SK-N-SH (cell line): Measurements from ENCODE around the gene RAB1A. TPM values are rescaled to one million over a fixed set of nuclear protein-coding genes. Genes with fewer than 3 reads are reported as not detected.

Source experiments
- CTCF ChIA-PET: fragments of 300-600, 350-600 bp; formaldehyde crosslinking; extraction: SDS; loops from one replicate; lab custom pipeline; 2021; lab: Yijun Ruan, JAX
- POLR2A ChIA-PET: fragments of 350-600 bp; sonication (Branson Sonifier 250); formaldehyde crosslinking; extraction: SDS; loops from one replicate; lab custom pipeline; 2020; ENCODE audit warnings: antibody characterized with exemption, inconsistent platforms; lab: Yijun Ruan, JAX
- DNase-seq: peaks from one replicate; pipeline ENCODE4 v3.0.0; 2012
- H2AFZ ChIP-seq: fragments of 200-600 bp; sonication (generic); 2 replicates; pipeline ENCODE4 v1.8.1; 2016; ENCODE audit warnings: antibody characterized with exemption, mild to moderate bottlenecking, low read depth
- H3F3A ChIP-seq: fragments of 200-600 bp; sonication (generic); replicated peaks from 2 replicates; pipeline ENCODE3; 2016; ENCODE audit warnings: antibody characterized with exemption, mild to moderate bottlenecking; ENCODE audit not compliant: insufficient read depth
- H3K27ac ChIP-seq, 2 experiments: fragments of 200-500 bp in 1 of 2; fragments of 200-600 bp in 1 of 2; sonication (Bioruptor generic) in 1 of 2; sonication (generic), shearing (Covaris generic) in 1 of 2; 2 replicates each; pipeline versions ENCODE4 v1.5.1 to v1.6.1; 2014 to 2016; ENCODE audit warnings: low read depth in 2 of 2, inconsistent platforms in 1 of 2, low read length in 1 of 2, mild to moderate bottlenecking in 1 of 2, mixed read lengths in 1 of 2
- H3K27me3 ChIP-seq: fragments of 200-600 bp; sonication (generic), shearing (Covaris generic); 2 replicates; pipeline ENCODE4 v1.6.1; 2016; ENCODE audit warnings: mixed run types; ENCODE audit not compliant: insufficient read depth
- H3K36me3 ChIP-seq, 2 experiments: fragments of 200-500 bp in 1 of 2; fragments of 200-600 bp in 1 of 2; sonication (Bioruptor generic) in 1 of 2; sonication (generic) in 1 of 2; replicated peaks in 1 of 2; 2 replicates each; pipeline versions ENCODE3 to v1.5.1; 2014 to 2016; ENCODE audit warnings: low read length in 1 of 2, mild to moderate bottlenecking in 1 of 2; ENCODE audit not compliant: insufficient read depth in 2 of 2, control insufficient read depth in 1 of 2
- H3K4me1 ChIP-seq, 2 experiments: fragments of 200-500 bp in 1 of 2; fragments of 200-600 bp in 1 of 2; sonication (Bioruptor generic) in 1 of 2; sonication (generic), shearing (Covaris generic) in 1 of 2; 2 replicates each; pipeline versions ENCODE4 v1.5.1 to v1.6.1; 2014 to 2016; ENCODE audit warnings: low read depth in 1 of 2, low read length in 1 of 2, mixed run types in 1 of 2; ENCODE audit not compliant: insufficient read depth in 2 of 2, control insufficient read depth in 1 of 2
- H3K4me2 ChIP-seq: fragments of 200-600 bp; sonication (generic), shearing (Covaris generic); 2 replicates; pipeline ENCODE4 v1.6.1; 2017; ENCODE audit warnings: mixed run types
- H3K4me3 ChIP-seq, 2 experiments: fragments of 200-500 bp in 1 of 2; fragments of 200-600 bp in 1 of 2; sonication (Bioruptor generic) in 1 of 2; sonication (generic), shearing (Covaris generic) in 1 of 2; 2 replicates each; pipeline versions ENCODE4 v1.5.1 to v1.8.1; 2014 to 2016; ENCODE audit warnings: low read depth in 2 of 2, inconsistent platforms in 1 of 2, low read length in 1 of 2, mild to moderate bottlenecking in 1 of 2, mixed read lengths in 1 of 2, moderate library complexity in 1 of 2
- H3K79me2 ChIP-seq: fragments of 200-600 bp; sonication (generic); 2 replicates; pipeline ENCODE4 v1.8.1; 2017; ENCODE audit warnings: mild to moderate bottlenecking; ENCODE audit not compliant: insufficient read depth
- H3K9ac ChIP-seq: fragments of 200-600 bp; sonication (generic); 2 replicates; pipeline ENCODE4 v1.6.1; 2017; ENCODE audit warnings: mixed run types
- H3K9me2 ChIP-seq: fragments of 200-600 bp; sonication (generic); 2 replicates; pipeline ENCODE4 v1.6.1; 2017; ENCODE audit warnings: mixed run types
- H3K9me3 ChIP-seq: fragments of 200-600 bp; sonication (generic); 2 replicates; pipeline ENCODE4 v1.6.1; 2017; ENCODE audit warnings: mixed run types, mild to moderate bottlenecking, moderate library complexity
- H4K20me1 ChIP-seq: fragments of 200-600 bp; sonication (generic); 2 replicates; pipeline ENCODE4 v1.6.1; 2017; ENCODE audit warnings: mild to moderate bottlenecking, mixed run types; ENCODE audit not compliant: insufficient read depth
- ELF1 ChIP-seq: IDR thresholded peaks from 2 replicates; pipeline ENCODE4 v1.4.0; 2012
- EP300 ChIP-seq, 2 experiments: IDR thresholded peaks; 2 replicates each; pipeline versions ENCODE4 v1.4.0 to v1.6.1; 2012; ENCODE audit warnings: borderline replicate concordance in 1 of 2, low read depth in 1 of 2, low read length in 1 of 2
- FOXJ3 ChIP-seq: sonication (generic); formaldehyde crosslinking; IDR thresholded peaks from 2 replicates; pipeline ENCODE4 v1.5.1; 2020; ENCODE audit warnings: mild to moderate bottlenecking, missing genetic modification reagents
- FOXM1 ChIP-seq: IDR thresholded peaks from 2 replicates; pipeline ENCODE4 v1.4.0; 2012; ENCODE audit warnings: low read depth, mild to moderate bottlenecking
- GATA2 ChIP-seq: sonication (generic); formaldehyde crosslinking; IDR thresholded peaks from 2 replicates; pipeline ENCODE4 v1.5.0; 2020; ENCODE audit warnings: mild to moderate bottlenecking, missing genetic modification reagents
- JUND ChIP-seq: IDR thresholded peaks from 2 replicates; pipeline ENCODE4 v1.4.0; 2012
- MEF2A ChIP-seq: IDR thresholded peaks from 2 replicates; pipeline ENCODE4 v1.4.0; 2012; ENCODE audit warnings: low read depth, borderline replicate concordance
- MXI1 ChIP-seq: IDR thresholded peaks from 2 replicates; pipeline ENCODE4 v1.6.1; 2012; ENCODE audit warnings: mild to moderate bottlenecking, low read depth, low read length, improper control_type of control experiment
- NFIC ChIP-seq: IDR thresholded peaks from 2 replicates; pipeline ENCODE4 v1.4.0; 2012; ENCODE audit warnings: borderline replicate concordance
- NRF1 ChIP-seq: IDR thresholded peaks from 2 replicates; pipeline ENCODE4 v1.6.1; 2012; ENCODE audit warnings: low read depth, mild to moderate bottlenecking, low read length
- PBX3 ChIP-seq: IDR thresholded peaks from 2 replicates; pipeline ENCODE4; 2012
- POLR2AphosphoS5 ChIP-seq: IDR thresholded peaks from 2 replicates; pipeline ENCODE4 v1.6.1; 2012; ENCODE audit warnings: low read depth, low read length
- RCOR1 ChIP-seq: fragments of 150-350 bp; IDR thresholded peaks from 2 replicates; pipeline ENCODE4 v1.6.1; 2017; ENCODE audit warnings: antibody characterized with exemption, low read length
- RFX5 ChIP-seq: IDR thresholded peaks from 2 replicates; pipeline ENCODE4 v1.6.1; 2012; ENCODE audit warnings: mild to moderate bottlenecking, improper control_type of control experiment, low read length
- RXRA ChIP-seq: IDR thresholded peaks from 2 replicates; pipeline ENCODE4 v1.4.0; 2012; ENCODE audit warnings: low read depth, mild to moderate bottlenecking, borderline replicate concordance
- TCF12 ChIP-seq: IDR thresholded peaks from 2 replicates; pipeline ENCODE4 v1.4.0; 2012
- USF1 ChIP-seq: IDR thresholded peaks from 2 replicates; pipeline ENCODE4 v1.4.0; 2012; ENCODE audit warnings: low read depth, borderline replicate concordance
- WGBS: methylation state at CpG from one replicate; pipeline ENCODE4 v1.1.6; 2017; ENCODE audit warnings: low lambda C conversion rate; 5-methylcytosine and 5-hydroxymethylcytosine counted together
- polyA plus RNA-seq, 3 experiments: library from polyadenylated mRNA; depleted of rRNA; stranded (reverse); fragments of >200 nt; gene quantifications; 2 replicates each; pipeline ENCODE4 v1.2.3, GENCODE V29; 2012
- TF ChIP-seq, protein P1 (sequence below): fragments of 150-350 bp; IDR thresholded peaks from 2 replicates; pipeline ENCODE4 v1.6.1; 2016; ENCODE audit warnings: mild to moderate bottlenecking, low read depth, low read length

RAB1A gene
- polyA plus RNA-seq, 1 of the 3 experiments (the other 2 are of a cell fraction), result 113 TPM

DNA sequence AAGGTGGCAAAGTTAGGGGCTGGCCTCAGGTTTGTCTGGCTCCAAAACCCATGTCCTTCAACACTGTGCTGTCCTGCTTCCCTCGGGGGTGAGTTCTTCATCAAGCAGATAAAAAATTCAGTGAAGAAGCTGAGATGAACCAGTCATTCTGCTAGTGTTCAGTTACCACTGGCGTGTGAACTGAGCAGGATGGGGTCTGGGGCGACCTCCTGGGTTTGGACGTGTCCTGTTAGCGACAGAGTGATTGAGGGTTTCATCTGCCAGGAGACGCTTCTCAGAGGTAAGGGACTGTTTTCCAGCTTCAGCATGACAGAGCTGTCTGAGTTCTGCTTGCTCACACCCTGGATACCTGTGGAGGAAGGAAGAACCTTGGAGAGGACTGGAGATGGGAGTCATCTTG is 59.0 kb downstream of the RAB1A start:
- no peak for DNase-seq
- H3K27me3 ChIP-seq, result no peaks in the 10 kb centered on the region
- H3K36me3 ChIP-seq, result peaks cover 46 to 51% of the 10 kb centered on the region in 2 experiments
- no peak for TF ChIP-seq EP300 (IDR thresholded peaks at IDR 0.05; ENCODE audit: borderline replicate concordance in 1 of 2, low read depth in 1 of 2, low read length in 1 of 2)
- TF ChIP-seq ELF1, result no peak
- TF ChIP-seq NFIC, result no peak
- TF ChIP-seq RFX5, result no peak
- TF ChIP-seq USF1, result no peak
- no peak for TF ChIP-seq FOXJ3 (CRISPR knock-in tag)
- TF ChIP-seq POLR2AphosphoS5, result no peak
- TF ChIP-seq PBX3, result no peak
- no peak for TF ChIP-seq RXRA
- TF ChIP-seq FOXM1, result no peak
- no peak for TF ChIP-seq RCOR1
- no peak for TF ChIP-seq MXI1
- TF ChIP-seq TCF12, result no peak
- no peak for TF ChIP-seq GATA2 (CRISPR knock-in tag)
- no peak for TF ChIP-seq NRF1
- TF ChIP-seq, protein P1, sequence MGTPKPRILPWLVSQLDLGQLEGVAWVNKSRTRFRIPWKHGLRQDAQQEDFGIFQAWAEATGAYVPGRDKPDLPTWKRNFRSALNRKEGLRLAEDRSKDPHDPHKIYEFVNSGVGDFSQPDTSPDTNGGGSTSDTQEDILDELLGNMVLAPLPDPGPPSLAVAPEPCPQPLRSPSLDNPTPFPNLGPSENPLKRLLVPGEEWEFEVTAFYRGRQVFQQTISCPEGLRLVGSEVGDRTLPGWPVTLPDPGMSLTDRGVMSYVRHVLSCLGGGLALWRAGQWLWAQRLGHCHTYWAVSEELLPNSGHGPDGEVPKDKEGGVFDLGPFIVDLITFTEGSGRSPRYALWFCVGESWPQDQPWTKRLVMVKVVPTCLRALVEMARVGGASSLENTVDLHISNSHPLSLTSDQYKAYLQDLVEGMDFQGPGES, result no peak
- TF ChIP-seq JUND, result no peak
- TF ChIP-seq MEF2A, result no peak
- H3K4me2 ChIP-seq, result peak overlapping the region; percentile 47
- peak overlapping the region; percentile 63 to 72; a peak in 3 of 4 replicates for H3K27ac ChIP-seq
- H3K9me3 ChIP-seq, result no peaks in the 10 kb centered on the region
- H4K20me1 ChIP-seq, result peaks cover 7% of the 10 kb centered on the region; the same call in 1 of the 2 replicates
- POLR2A ChIA-PET, result no interaction called here
- H3K4me3 ChIP-seq, result no peak overlapping the region
- H3K79me2 ChIP-seq, result peaks cover 41% of the 10 kb centered on the region
- no peaks in the 10 kb centered on the region for H3K9me2 ChIP-seq
- CTCF ChIA-PET, result interaction anchor here (0.9 to 1.3 kb wide), 3 partner anchors 13 to 138 kb away, joined by 3 read pairs; no protein-coding TSS in a partner anchor
- H3K4me1 ChIP-seq, result peaks cover 29 to 32% of the 10 kb centered on the region in 2 experiments; a peak in 3 of 4 replicates
- H3F3A ChIP-seq, result peaks cover 20% of the 10 kb centered on the region
- WGBS, result 86% methylated on average over 6 of the region's 6 CpGs
- H3K9ac ChIP-seq, result peak overlapping the region; percentile 38; the same call in 1 of the 2 replicates
- no peak overlapping the region for H2AFZ ChIP-seq
